ENCODE measurements around the gene GIPC3. TPM values are rescaled to one million over a fixed set of nuclear protein-coding genes. Genes with fewer than 3 reads are reported as not detected.

The GIPC3 gene
- total RNA-seq, 1 experiment from 2014 or later: 0.34 TPM

- Histone ChIP-seq H3K9me3 (ENCODE audit: low read depth, low read length, poor library complexity, severe bottlenecking) (no peaks in the 10 kb centered on the region), H3K27ac (ENCODE audit: low read depth, low read length, poor library complexity, severe bottlenecking) (no peak overlapping the region), H3K36me3 (ENCODE audit: insufficient read depth, low read length, poor library complexity, severe bottlenecking) (no peaks in the 10 kb centered on the region), H3K4me1 (ENCODE audit: insufficient read depth, low read length, poor library complexity, severe bottlenecking) (no peaks in the 10 kb centered on the region), H3K27me3 (replicated peaks; ENCODE audit: insufficient read depth, low read depth, low read length, poor library complexity) (peaks cover 4% of the 10 kb centered on the region), H3K4me3 (ENCODE audit: low read depth, low read length, poor library complexity, severe bottlenecking) (peak overlapping the region; percentile 43)
- POLR2A ChIA-PET (ENCODE audit: low non-redundant PET): no interaction called here
- CTCF ChIA-PET: interaction anchor here (0.6 kb wide), 1 partner anchor 10 kb away, joined by 3 read pairs; no protein-coding TSS in a partner anchor
- BruUV-seq (replicated peaks): no TSS peak
- intact Hi-C loops (cut with micrococcal nuclease; ENCODE audit: unreplicated experiment): loop anchor here (2.0 kb wide), 1 partner anchor 33 kb away; no protein-coding TSS in a partner anchor
- DNase-seq (ENCODE audit: low spot score): peak; percentile 57
- no peak for TF ChIP-seq EZH2 (IDR thresholded peaks at IDR 0.05; ENCODE audit: borderline replicate concordance, low read depth, low read length, poor library complexity, severe bottlenecking)
- TF ChIP-seq, protein P1, sequence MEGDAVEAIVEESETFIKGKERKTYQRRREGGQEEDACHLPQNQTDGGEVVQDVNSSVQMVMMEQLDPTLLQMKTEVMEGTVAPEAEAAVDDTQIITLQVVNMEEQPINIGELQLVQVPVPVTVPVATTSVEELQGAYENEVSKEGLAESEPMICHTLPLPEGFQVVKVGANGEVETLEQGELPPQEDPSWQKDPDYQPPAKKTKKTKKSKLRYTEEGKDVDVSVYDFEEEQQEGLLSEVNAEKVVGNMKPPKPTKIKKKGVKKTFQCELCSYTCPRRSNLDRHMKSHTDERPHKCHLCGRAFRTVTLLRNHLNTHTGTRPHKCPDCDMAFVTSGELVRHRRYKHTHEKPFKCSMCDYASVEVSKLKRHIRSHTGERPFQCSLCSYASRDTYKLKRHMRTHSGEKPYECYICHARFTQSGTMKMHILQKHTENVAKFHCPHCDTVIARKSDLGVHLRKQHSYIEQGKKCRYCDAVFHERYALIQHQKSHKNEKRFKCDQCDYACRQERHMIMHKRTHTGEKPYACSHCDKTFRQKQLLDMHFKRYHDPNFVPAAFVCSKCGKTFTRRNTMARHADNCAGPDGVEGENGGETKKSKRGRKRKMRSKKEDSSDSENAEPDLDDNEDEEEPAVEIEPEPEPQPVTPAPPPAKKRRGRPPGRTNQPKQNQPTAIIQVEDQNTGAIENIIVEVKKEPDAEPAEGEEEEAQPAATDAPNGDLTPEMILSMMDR (conservative IDR thresholded peaks at IDR 0.05; ENCODE audit: low read depth, low read length): peak; percentile 89
These were observed 899 bp downstream of the GIPC3 start for GRCh38 chr19:3586127-3586626.

DNA sequence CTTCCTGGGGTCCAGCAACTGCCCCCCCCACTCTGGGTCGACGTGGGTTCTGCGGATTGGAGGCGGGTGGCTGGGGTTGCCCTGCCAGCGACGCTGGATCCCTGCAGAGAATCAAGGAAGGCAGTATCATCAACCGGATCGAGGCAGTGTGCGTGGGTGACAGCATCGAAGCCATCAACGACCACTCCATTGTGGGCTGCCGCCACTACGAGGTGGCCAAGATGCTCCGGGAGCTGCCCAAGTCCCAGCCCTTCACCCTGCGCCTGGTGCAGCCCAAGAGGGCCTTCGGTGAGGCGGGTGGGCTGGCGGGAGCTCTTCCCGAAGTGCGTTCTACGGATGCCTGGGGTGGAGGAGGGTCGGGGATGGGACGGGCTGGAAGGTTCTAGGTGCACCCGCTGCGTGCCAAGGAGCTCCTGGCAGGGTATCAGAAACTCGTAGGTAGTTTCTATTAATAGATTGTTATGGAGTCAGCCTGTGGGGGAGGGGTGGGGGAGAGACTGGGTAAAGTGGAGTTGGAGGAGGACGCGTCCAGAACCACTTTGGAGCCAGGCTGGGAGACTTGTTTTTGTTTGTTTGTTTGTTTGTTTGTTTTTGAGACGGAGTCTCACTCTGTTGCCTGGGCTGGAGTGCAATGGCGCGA is 1.5 kb downstream of the GIPC3 start:
- TF ChIP-seq, protein P1 (conservative IDR thresholded peaks at IDR 0.05; ENCODE audit: low read depth, low read length): no peak
- TF ChIP-seq EZH2 (IDR thresholded peaks at IDR 0.05; ENCODE audit: borderline replicate concordance, low read depth, low read length, poor library complexity, severe bottlenecking): no peak

DNA sequence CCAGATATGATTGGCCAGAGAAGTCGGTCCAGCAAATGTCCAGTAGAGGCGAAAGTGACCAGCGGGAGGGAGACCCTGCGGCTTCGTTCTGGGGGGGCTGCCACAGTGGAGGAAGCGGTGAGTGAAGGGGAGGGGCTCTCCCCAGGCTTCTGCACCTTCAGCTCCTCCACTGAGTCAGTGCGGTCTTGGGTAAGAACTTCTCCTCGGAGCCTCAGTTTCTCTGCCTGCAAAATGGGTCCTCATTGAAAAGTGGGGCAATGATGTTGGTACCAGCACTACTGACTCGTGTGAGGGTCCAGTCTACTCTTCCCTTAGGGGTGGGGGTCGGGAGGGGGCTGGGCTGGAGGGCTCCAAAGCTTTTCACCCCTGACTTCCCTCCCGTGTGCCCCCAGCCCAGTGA is 4.2 kb downstream of the GIPC3 start:
- Histone ChIP-seq H3K27me3 (replicated peaks; ENCODE audit: insufficient read depth, low read depth, low read length, poor library complexity) (peaks cover 4% of the 10 kb centered on the region), H3K4me3 (ENCODE audit: low read depth, low read length, poor library complexity, severe bottlenecking) (no peak overlapping the region), H3K36me3 (ENCODE audit: insufficient read depth, low read length, poor library complexity, severe bottlenecking) (no peaks in the 10 kb centered on the region), H3K4me1 (ENCODE audit: insufficient read depth, low read length, poor library complexity, severe bottlenecking) (no peaks in the 10 kb centered on the region), H3K9me3 (ENCODE audit: low read depth, low read length, poor library complexity, severe bottlenecking) (peaks cover 6% of the 10 kb centered on the region), H3K27ac (ENCODE audit: low read depth, low read length, poor library complexity, severe bottlenecking) (no peak overlapping the region)
- no peak for TF ChIP-seq EZH2 (IDR thresholded peaks at IDR 0.05; ENCODE audit: borderline replicate concordance, low read depth, low read length, poor library complexity, severe bottlenecking)
- TF ChIP-seq, protein P1 (conservative IDR thresholded peaks at IDR 0.05; ENCODE audit: low read depth, low read length): no peak
- ChIA-PET POLR2A (ENCODE audit: low non-redundant PET) (no interaction called here), CTCF (interaction anchor here (0.6 kb wide), 1 partner anchor 138 kb away, joined by 11 read pairs; no protein-coding TSS in a partner anchor)
- DNase-seq (ENCODE audit: low spot score): no peak
- intact Hi-C loops (cut with micrococcal nuclease; ENCODE audit: unreplicated experiment): no loop called here
- no TSS peak for BruUV-seq (replicated peaks)

More for the DNA sequence above, 1.5 kb downstream of the GIPC3 start:
- H3K9me3 ChIP-seq (ENCODE audit: low read depth, low read length, poor library complexity, severe bottlenecking): peaks cover 5% of the 10 kb centered on the region
- no peak overlapping the region for H3K4me3 ChIP-seq (ENCODE audit: low read depth, low read length, poor library complexity, severe bottlenecking)
- no peaks in the 10 kb centered on the region for H3K36me3 ChIP-seq (ENCODE audit: insufficient read depth, low read length, poor library complexity, severe bottlenecking)
- POLR2A ChIA-PET (ENCODE audit: low non-redundant PET): no interaction called here
- H3K27me3 ChIP-seq (replicated peaks; ENCODE audit: insufficient read depth, low read depth, low read length, poor library complexity): peaks cover 4% of the 10 kb centered on the region
- BruUV-seq (replicated peaks): no TSS peak
- CTCF ChIA-PET: interaction anchor here (0.5 kb wide), 1 partner anchor 33 kb away, joined by 3 read pairs; no protein-coding TSS in a partner anchor
- no peak overlapping the region for H3K27ac ChIP-seq (ENCODE audit: low read depth, low read length, poor library complexity, severe bottlenecking)
- intact Hi-C loops (cut with micrococcal nuclease; ENCODE audit: unreplicated experiment): loop anchor here (2.0 kb wide), 1 partner anchor 32 kb away; no protein-coding TSS in a partner anchor
- no peak for DNase-seq (ENCODE audit: low spot score)
- H3K4me1 ChIP-seq (ENCODE audit: insufficient read depth, low read length, poor library complexity, severe bottlenecking): no peaks in the 10 kb centered on the region
